ENCODE results near the gene EPS15. TPM values are rescaled to one million over a fixed set of nuclear protein-coding genes. Genes with fewer than 3 reads are reported as not detected.

EPS15 gene
- total and polyA plus RNA-seq, 4 donors, result 8.8 to 52.1 (median 19.1) TPM

- Histone ChIP-seq H3K9ac (ENCODE audit: low read depth in 1 of 2, low read length in 2 of 2) (no peak overlapping the region), H3K36me3 (ENCODE audit: control insufficient read depth in 4 of 4, insufficient read depth in 3 of 4, low read depth in 1 of 4, low read length in 3 of 4) (no peaks in the 10 kb centered on the region), H3K4me3 (ENCODE audit: low read depth in 1 of 3, low read length in 3 of 3) (no peak overlapping the region), H3K27me3 (ENCODE audit: control insufficient read depth in 4 of 4, insufficient read depth in 4 of 4, low read length in 3 of 4) (no peaks in the 10 kb centered on the region), H3K4me1 (ENCODE audit: control insufficient read depth in 4 of 4, insufficient read depth in 4 of 4, low read length in 3 of 4) (peaks cover 0 to 5% (median 0%) of the 10 kb centered on the region in 4 donors), H3K27ac (ENCODE audit: low read depth in 1 of 2, low read length in 2 of 2) (no peak overlapping the region), H3K9me3 (ENCODE audit: control insufficient read depth in 4 of 4, low read length in 3 of 4) (no peaks in the 10 kb centered on the region)
- TF ChIP-seq ZBTB33 (IDR thresholded peaks at IDR 0.05) (no peak), YY1 (IDR thresholded peaks at IDR 0.05) (no peak), HNF4A (conservative IDR thresholded peaks at IDR 0.05) (no peak), JUND (IDR thresholded peaks at IDR 0.05) (no peak), GABPA (IDR thresholded peaks at IDR 0.05 in 1 of 2, conservative IDR thresholded peaks at IDR 0.05 in 1 of 2) (no peak), REST (IDR thresholded peaks at IDR 0.05) (no peak)
- TF ChIP-seq, protein P1, sequence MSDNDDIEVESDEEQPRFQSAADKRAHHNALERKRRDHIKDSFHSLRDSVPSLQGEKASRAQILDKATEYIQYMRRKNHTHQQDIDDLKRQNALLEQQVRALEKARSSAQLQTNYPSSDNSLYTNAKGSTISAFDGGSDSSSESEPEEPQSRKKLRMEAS (IDR thresholded peaks at IDR 0.05), result no peak
- DNase-seq (ENCODE audit: low spot score), result no peak
- WGBS, result 94% methylated on average over 1 of the region's 1 CpG
Observed at GRCh38 chr1:51487628-51488027, 31.4 kb downstream of the EPS15 start.

DNA sequence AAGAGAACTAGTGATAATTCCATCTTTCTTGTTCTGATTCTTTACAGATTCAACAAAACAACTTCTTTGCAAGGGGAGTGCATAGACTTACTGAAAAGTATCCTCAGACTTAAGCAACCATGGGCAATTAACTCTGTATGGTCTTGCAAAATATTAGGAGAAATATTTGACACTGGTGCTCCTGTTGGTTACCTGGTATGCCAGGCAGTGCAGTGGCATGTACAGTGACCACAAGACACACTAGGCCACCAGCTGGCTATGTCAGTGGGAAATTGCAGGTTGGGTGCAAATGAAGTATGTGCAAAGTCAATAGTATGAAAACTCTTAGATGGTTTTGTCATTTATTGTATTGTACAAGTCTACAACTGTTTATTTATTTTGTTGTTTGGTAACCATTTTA lies 34.5 kb downstream of the EPS15 start:
- no peaks in the 10 kb centered on the region for H3K4me1 ChIP-seq (ENCODE audit: control insufficient read depth in 4 of 4, insufficient read depth in 4 of 4, low read length in 3 of 4)
- TF ChIP-seq TAF1 (conservative IDR thresholded peaks at IDR 0.05) (no peak), RXRA (IDR thresholded peaks at IDR 0.05) (no peak), FOXA2 (IDR thresholded peaks at IDR 0.05) (no peak), NR2F2 (IDR thresholded peaks at IDR 0.05) (no peak), CTCF (IDR thresholded peaks at IDR 0.05; ENCODE audit: low read depth, low read length, missing input control) (no peak), YY1 (IDR thresholded peaks at IDR 0.05) (no peak), SP1 (IDR thresholded peaks at IDR 0.05) (no peak)
- TF ChIP-seq, protein P1 (IDR thresholded peaks at IDR 0.05), result no peak
- H3K9me3 ChIP-seq (ENCODE audit: control insufficient read depth in 4 of 4, low read length in 3 of 4), result no peaks in the 10 kb centered on the region
- no peaks in the 10 kb centered on the region for H3K36me3 ChIP-seq (ENCODE audit: control insufficient read depth in 4 of 4, insufficient read depth in 3 of 4, low read depth in 1 of 4, low read length in 3 of 4)
- no peak overlapping the region for H3K27ac ChIP-seq (ENCODE audit: low read depth in 1 of 2, low read length in 2 of 2)
- no peak overlapping the region for H3K4me3 ChIP-seq (ENCODE audit: low read depth in 1 of 3, low read length in 3 of 3)
- DNase-seq (ENCODE audit: low spot score), result no peak
- no peaks in the 10 kb centered on the region for H3K27me3 ChIP-seq (ENCODE audit: control insufficient read depth in 4 of 4, insufficient read depth in 4 of 4, low read length in 3 of 4)
- H3K9ac ChIP-seq (ENCODE audit: low read depth in 1 of 2, low read length in 2 of 2), result no peak overlapping the region

Measured in liver (tissue), 9 donors.